Glutamatergic neuron (in vitro differentiated cells): ENCODE measurements around the gene EIF4E2. TPM values are rescaled to one million over a fixed set of nuclear protein-coding genes. Genes with fewer than 3 reads are reported as not detected.

Experiments
- DNase-seq: peaks from one replicate; pipeline ENCODE4 v3.0.0; 2022
- H3K27ac Mint-ChIP-seq: one replicate; pipeline ENCODE4 v1.8.0; 2020; ENCODE audit warnings: mild to moderate bottlenecking, mixed read lengths, inconsistent platforms; ENCODE audit not compliant: unreplicated experiment
- H3K27me3 Mint-ChIP-seq: one replicate; pipeline ENCODE4 v1.8.0; 2020; ENCODE audit warnings: mild to moderate bottlenecking, moderate library complexity, mixed read lengths, inconsistent platforms; ENCODE audit not compliant: unreplicated experiment
- H3K36me3 Mint-ChIP-seq: one replicate; pipeline ENCODE4 v1.8.0; 2020; ENCODE audit warnings: mild to moderate bottlenecking, mixed read lengths, inconsistent platforms; ENCODE audit not compliant: unreplicated experiment
- H3K4me1 Mint-ChIP-seq: one replicate; pipeline ENCODE4 v1.8.0; 2020; ENCODE audit warnings: mild to moderate bottlenecking, low read depth, mixed read lengths, inconsistent platforms; ENCODE audit not compliant: unreplicated experiment
- H3K4me3 Mint-ChIP-seq: one replicate; pipeline ENCODE4 v1.8.0; 2020; ENCODE audit warnings: mild to moderate bottlenecking, mixed read lengths, inconsistent platforms; ENCODE audit not compliant: unreplicated experiment
- H3K9me3 Mint-ChIP-seq: one replicate; pipeline ENCODE4 v1.8.0; 2020; ENCODE audit warnings: mild to moderate bottlenecking, moderate library complexity, mixed read lengths, inconsistent platforms; ENCODE audit not compliant: unreplicated experiment
- total RNA-seq: library from RNA; stranded (reverse); fragmentation: NEBNext Ultra II Directional; extraction: Animal tissue kit (Norgen Biotek cat#: 25700); gene quantifications from one replicate; pipeline ENCODE4 v1.2.1, GENCODE V29; 2021; ENCODE audit not compliant: unreplicated experiment
- TF ChIP-seq, protein P1 (sequence below): fragments of 200-600 bp; sonication (generic); IDR thresholded peaks from one replicate; pipeline ENCODE4 v1.5.0; 2021; ENCODE audit not compliant: partially characterized antibody, unreplicated experiment

Gene EIF4E2
- total RNA-seq, 1 donor from 2014 or later = 82.9 TPM

GRCh38 chr2:232573042-232573441, 22.6 kb downstream of the EIF4E2 start:
- H3K4me3 Mint-ChIP-seq = no peak overlapping the region
- no peak overlapping the region for H3K27ac Mint-ChIP-seq
- peaks cover 3% of the 10 kb centered on the region for H3K36me3 Mint-ChIP-seq
- H3K27me3 Mint-ChIP-seq = no peaks in the 10 kb centered on the region
- H3K4me1 Mint-ChIP-seq = no peaks in the 10 kb centered on the region
- H3K9me3 Mint-ChIP-seq = no peaks in the 10 kb centered on the region
- no peak for DNase-seq
- TF ChIP-seq, protein P1, sequence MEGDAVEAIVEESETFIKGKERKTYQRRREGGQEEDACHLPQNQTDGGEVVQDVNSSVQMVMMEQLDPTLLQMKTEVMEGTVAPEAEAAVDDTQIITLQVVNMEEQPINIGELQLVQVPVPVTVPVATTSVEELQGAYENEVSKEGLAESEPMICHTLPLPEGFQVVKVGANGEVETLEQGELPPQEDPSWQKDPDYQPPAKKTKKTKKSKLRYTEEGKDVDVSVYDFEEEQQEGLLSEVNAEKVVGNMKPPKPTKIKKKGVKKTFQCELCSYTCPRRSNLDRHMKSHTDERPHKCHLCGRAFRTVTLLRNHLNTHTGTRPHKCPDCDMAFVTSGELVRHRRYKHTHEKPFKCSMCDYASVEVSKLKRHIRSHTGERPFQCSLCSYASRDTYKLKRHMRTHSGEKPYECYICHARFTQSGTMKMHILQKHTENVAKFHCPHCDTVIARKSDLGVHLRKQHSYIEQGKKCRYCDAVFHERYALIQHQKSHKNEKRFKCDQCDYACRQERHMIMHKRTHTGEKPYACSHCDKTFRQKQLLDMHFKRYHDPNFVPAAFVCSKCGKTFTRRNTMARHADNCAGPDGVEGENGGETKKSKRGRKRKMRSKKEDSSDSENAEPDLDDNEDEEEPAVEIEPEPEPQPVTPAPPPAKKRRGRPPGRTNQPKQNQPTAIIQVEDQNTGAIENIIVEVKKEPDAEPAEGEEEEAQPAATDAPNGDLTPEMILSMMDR = no peak

- TF ChIP-seq, protein P1 = no peak
- Mint-ChIP-seq H3K4me1 (no peaks in the 10 kb centered on the region), H3K4me3 (no peak overlapping the region), H3K36me3 (peaks cover 1% of the 10 kb centered on the region), H3K9me3 (no peaks in the 10 kb centered on the region), H3K27me3 (no peaks in the 10 kb centered on the region), H3K27ac (no peak overlapping the region)
- DNase-seq = no peak
These were observed 23.4 kb downstream of the EIF4E2 start for GRCh38 chr2:232573771-232574435.

GRCh38 chr2:232574674-232575403, 24.4 kb downstream of the EIF4E2 start:
- no peak for DNase-seq
- Mint-ChIP-seq H3K27me3 (no peaks in the 10 kb centered on the region), H3K4me3 (no peak overlapping the region), H3K9me3 (no peaks in the 10 kb centered on the region), H3K36me3 (no peaks in the 10 kb centered on the region), H3K27ac (no peak overlapping the region), H3K4me1 (no peaks in the 10 kb centered on the region)
- TF ChIP-seq, protein P1 = no peak

DNA sequence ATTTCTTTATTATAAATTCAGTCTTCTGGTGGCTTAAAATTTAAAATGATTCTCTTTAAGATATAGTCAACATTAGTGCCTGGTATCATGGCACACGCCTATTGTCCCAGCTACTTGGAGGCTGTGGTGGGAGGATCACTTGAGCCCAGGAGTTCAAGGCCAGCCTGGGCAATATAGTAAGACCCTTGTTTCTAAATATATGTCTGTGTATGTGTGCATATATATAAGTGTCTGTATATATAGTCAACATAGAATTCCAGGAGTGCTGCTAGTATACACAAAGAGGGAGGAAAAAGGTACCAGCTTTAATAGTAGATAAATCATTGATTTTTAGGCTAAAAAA, 24.9 kb downstream of the EIF4E2 start:
- no peak overlapping the region for H3K27ac Mint-ChIP-seq
- TF ChIP-seq, protein P1 = no peak
- no peaks in the 10 kb centered on the region for H3K4me1 Mint-ChIP-seq
- no peaks in the 10 kb centered on the region for H3K36me3 Mint-ChIP-seq
- no peaks in the 10 kb centered on the region for H3K9me3 Mint-ChIP-seq
- no peak overlapping the region for H3K4me3 Mint-ChIP-seq
- DNase-seq = no peak
- H3K27me3 Mint-ChIP-seq = no peaks in the 10 kb centered on the region

DNA sequence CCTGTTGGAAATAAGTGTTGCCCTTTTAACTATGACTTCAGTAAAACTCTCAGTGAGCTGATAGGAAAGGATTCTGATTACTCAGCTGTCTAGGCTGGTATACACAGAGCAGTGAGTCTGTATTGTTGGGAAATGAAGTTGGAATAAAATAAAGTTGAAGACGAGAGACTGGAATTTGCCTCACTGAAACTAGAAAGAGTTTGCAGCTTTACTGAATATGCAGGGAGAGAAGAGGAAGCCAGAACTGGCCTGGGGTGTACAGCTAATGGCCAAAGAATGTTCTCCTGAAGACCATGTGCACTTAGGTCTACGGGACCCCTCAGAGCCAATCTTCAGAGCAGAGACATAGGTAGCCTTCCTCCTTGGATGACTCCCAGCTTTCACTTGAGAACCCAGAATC, 26.5 kb downstream of the EIF4E2 start:
- Mint-ChIP-seq H3K4me1 (no peaks in the 10 kb centered on the region), H3K36me3 (no peaks in the 10 kb centered on the region), H3K9me3 (no peaks in the 10 kb centered on the region), H3K27ac (no peak overlapping the region), H3K27me3 (no peaks in the 10 kb centered on the region), H3K4me3 (no peak overlapping the region)
- TF ChIP-seq, protein P1 = no peak
- no peak for DNase-seq
